Measurements from ENCODE around the gene KDM4C. TPM values are rescaled to one million over a fixed set of nuclear protein-coding genes. Genes with fewer than 3 reads are reported as not detected.

The KDM4C gene
- total and polyA plus RNA-seq, 2 of the 8 experiments (the other 6 are each of a cell fraction or from before 2014, with no cell fraction given): 13.0 to 26.1 TPM

DNA sequence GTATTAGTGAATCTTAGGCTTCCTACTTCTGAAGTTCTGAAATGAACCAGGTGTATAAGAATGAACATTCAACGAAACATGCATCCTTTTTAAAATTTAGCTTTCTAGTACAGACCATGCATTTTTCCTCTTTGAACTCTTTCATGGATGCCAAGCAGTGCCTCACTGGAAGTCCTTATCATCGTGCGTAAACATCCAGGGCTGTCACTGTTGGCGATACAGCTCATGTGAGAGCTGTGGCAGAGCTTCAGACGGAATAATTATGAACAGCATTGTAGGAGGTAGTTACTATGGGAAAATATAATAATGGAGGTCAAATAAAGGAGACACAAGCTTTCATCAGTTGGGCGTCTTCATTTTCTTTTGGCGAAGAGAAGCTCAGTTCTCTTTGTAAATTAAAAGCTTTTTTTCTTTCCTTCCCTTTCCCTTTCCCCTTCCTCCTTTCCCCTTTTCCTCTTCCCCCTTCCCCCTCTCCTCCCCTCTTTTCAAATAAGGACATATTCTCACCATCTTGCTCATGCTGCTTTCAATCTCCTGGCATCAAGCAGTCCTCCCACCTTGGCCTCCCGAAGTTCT lies 167.3 kb downstream of the KDM4C start:
- no peak overlapping the region for H3K4me2 ChIP-seq (ENCODE audit: insufficient read depth in 1 of 2, low read depth in 2 of 2, low read length in 2 of 2)
- H3K4ac ChIP-seq (replicated peaks; ENCODE audit: insufficient read length, low read depth, low read length): no peak overlapping the region
- 0 out of 4 replicates have a peak, but pooled peaks cover 0 to 4% of the 10 kb centered on the region in 2 experiments for H3K79me2 ChIP-seq (ENCODE audit: control insufficient read depth in 1 of 2, insufficient read depth in 2 of 2, low read length in 2 of 2)
- TF ChIP-seq CHD2 (IDR thresholded peaks at IDR 0.05; ENCODE audit: low read length) (no peak), GTF2F1 (IDR thresholded peaks at IDR 0.05; ENCODE audit: borderline replicate concordance, low read depth, low read length) (no peak), KDM1A (IDR thresholded peaks at IDR 0.05; ENCODE audit: borderline replicate concordance, low read length) (no peak), RAD21 (IDR thresholded peaks at IDR 0.05 in 1 of 2, conservative IDR thresholded peaks at IDR 0.05 in 1 of 2; ENCODE audit: low read depth in 2 of 2, low read length in 2 of 2) (no peak), ZNF274 (IDR thresholded peaks at IDR 0.05; ENCODE audit: borderline replicate concordance, extremely low read depth, low read length) (no peak), PHF8 (conservative IDR thresholded peaks at IDR 0.05; ENCODE audit: low read depth, low read length) (no peak), EZH2 (IDR thresholded peaks at IDR 0.05; ENCODE audit: low read depth, low read length, severe bottlenecking) (no peak), RBBP5 (IDR thresholded peaks at IDR 0.05; ENCODE audit: borderline replicate concordance, low read depth, low read length) (no peak), SIRT6 (IDR thresholded peaks at IDR 0.05; ENCODE audit: low read length) (no peak), NRF1 (IDR thresholded peaks at IDR 0.05; ENCODE audit: low read depth, low read length) (no peak)
- TF ChIP-seq, protein P1, sequence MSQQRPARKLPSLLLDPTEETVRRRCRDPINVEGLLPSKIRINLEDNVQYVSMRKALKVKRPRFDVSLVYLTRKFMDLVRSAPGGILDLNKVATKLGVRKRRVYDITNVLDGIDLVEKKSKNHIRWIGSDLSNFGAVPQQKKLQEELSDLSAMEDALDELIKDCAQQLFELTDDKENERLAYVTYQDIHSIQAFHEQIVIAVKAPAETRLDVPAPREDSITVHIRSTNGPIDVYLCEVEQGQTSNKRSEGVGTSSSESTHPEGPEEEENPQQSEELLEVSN (IDR thresholded peaks at IDR 0.05): no peak
- H3K79me1 ChIP-seq (ENCODE audit: low read depth, low read length): peaks cover 2% of the 10 kb centered on the region; the same call in 1 of the 2 replicates
- H3K23me2 ChIP-seq (ENCODE audit: low read depth, low read length): no peaks in the 10 kb centered on the region
- H3K14ac ChIP-seq (ENCODE audit: insufficient read length): no peak overlapping the region
- no peak overlapping the region for H2AK5ac ChIP-seq (ENCODE audit: low read depth, low read length)
- no peaks in the 10 kb centered on the region for H3K36me3 ChIP-seq (ENCODE audit: control insufficient read depth in 2 of 4, insufficient read depth in 4 of 4, low read length in 3 of 4)
- H3K27me3 ChIP-seq (replicated peaks in 1 of 4; ENCODE audit: control insufficient read depth in 3 of 4, extremely low read depth in 1 of 4, insufficient read depth in 3 of 4, low read length in 3 of 4): no peaks in the 10 kb centered on the region
- no peak overlapping the region for H4K91ac ChIP-seq (replicated peaks; ENCODE audit: insufficient read length, low read length)
- FAIRE-seq: no peak
- no peak overlapping the region for H4K8ac ChIP-seq (ENCODE audit: extremely low read depth, insufficient read depth, low read length)
- no peak overlapping the region for H3K18ac ChIP-seq (ENCODE audit: extremely low read depth, low read length)
- H3K4me1 ChIP-seq (replicated peaks in 1 of 4; ENCODE audit: control insufficient read depth in 3 of 4, insufficient read depth in 4 of 4, low read length in 3 of 4): no peaks in the 10 kb centered on the region
- H2BK15ac ChIP-seq (ENCODE audit: low read length): no peak overlapping the region
- H3K56ac ChIP-seq (replicated peaks; ENCODE audit: insufficient read length, low read depth, low read length): no peak overlapping the region
- no peak overlapping the region for H2BK120ac ChIP-seq (replicated peaks; ENCODE audit: low read depth, low read length)
- no peak overlapping the region for H2BK12ac ChIP-seq (ENCODE audit: low read depth, low read length)
- CTCF ChIA-PET (ENCODE audit: partially characterized antibody): interaction anchor here (0.6 to 1.1 kb wide), 2 partner anchors 16 to 98 kb away, joined by 3 read pairs; no protein-coding TSS in a partner anchor
- POLR2A ChIA-PET (ENCODE audit: partially characterized antibody): no interaction called here
- H3K4me3 ChIP-seq (ENCODE audit: extremely low read depth in 1 of 4, insufficient read depth in 2 of 4, low read depth in 3 of 4, low read length in 4 of 4): no peak overlapping the region
- no peak overlapping the region for H2BK20ac ChIP-seq (ENCODE audit: low read length)
- H3K9ac ChIP-seq (replicated peaks in 1 of 4; ENCODE audit: extremely low read depth in 1 of 4, low read depth in 3 of 4, low read length in 3 of 4): no peak overlapping the region
- WGBS, 2 experiments (ENCODE audit: extremely low coverage in 1 of 2, insufficient coverage in 1 of 2, insufficient read length in 1 of 2, insufficient replicate concordance in 2 of 2, low coverage in 1 of 2, low lambda C conversion rate in 2 of 2, missing lambda C conversion rate in 1 of 2): 86% methylated on average over 8 of the region's 8 CpGs; no CpG with 5 or more reads in 1 of the 2 experiments
- no peak overlapping the region for H2BK5ac ChIP-seq (ENCODE audit: low read depth, low read length)
- H4K5ac ChIP-seq (ENCODE audit: insufficient read length, low read depth, low read length): no peak overlapping the region
- H2AFZ ChIP-seq (ENCODE audit: low read length): no peak overlapping the region
- H3K27ac ChIP-seq (ENCODE audit: low read depth, low read length): no peak overlapping the region
- DNase-seq (ENCODE audit: low read depth in 1 of 2, low spot score in 2 of 2): no peak
- H4K20me1 ChIP-seq (replicated peaks in 1 of 2; ENCODE audit: control insufficient read depth in 1 of 2, insufficient read depth in 2 of 2, low read length in 2 of 2): no peaks in the 10 kb centered on the region
- no peak overlapping the region for H3K23ac ChIP-seq (ENCODE audit: insufficient read length)
- no peaks in the 10 kb centered on the region for H3K9me3 ChIP-seq (ENCODE audit: insufficient read depth in 2 of 2, low read depth in 1 of 2, low read length in 1 of 2)

All from H1 (cell line).